H1 (cell line): ENCODE results near the gene MMP25. TPM values are rescaled to one million over a fixed set of nuclear protein-coding genes. Genes with fewer than 3 reads are reported as not detected.

Source experiments
- CTCF ChIA-PET: fragments of 300-600 bp; sonication (Branson Sonifier 250); formaldehyde crosslinking; loops from one replicate; lab custom pipeline; 2021; ENCODE audit not compliant: partially characterized antibody; lab: Charles Lee
- POLR2A ChIA-PET: fragments of 300-600 bp; sonication (Branson Sonifier 250); formaldehyde crosslinking; loops from one replicate; lab custom pipeline; 2021; ENCODE audit warnings: inconsistent platforms; ENCODE audit not compliant: partially characterized antibody; lab: Charles Lee
- DNase-seq, 2 experiments: peaks; one replicate each; pipeline versions ENCODE4 v3.0.0 to v3.0.0-alpha.2; 2010 to 2022; ENCODE audit warnings: low spot score in 2 of 2, low read depth in 1 of 2, mixed read lengths in 1 of 2
- FAIRE-seq: peaks from 2 replicates; lab custom pipeline; 2011; peaks lifted over from hg19 to GRCh38; lab: Jason Lieb, UNC
- H2AFZ ChIP-seq: 2 replicates; pipeline ENCODE4 v1.8.1; 2012; ENCODE audit warnings: low read length, inconsistent platforms
- H2AK5ac ChIP-seq: 2 replicates; pipeline ENCODE4 v1.6.1; 2013; ENCODE audit warnings: low read depth, low read length
- H2BK120ac ChIP-seq: replicated peaks from 2 replicates; pipeline ENCODE3; 2013; ENCODE audit warnings: low read depth, low read length, inconsistent platforms
- H2BK12ac ChIP-seq: 2 replicates; pipeline ENCODE4 v1.6.1; 2013; ENCODE audit warnings: low read depth, low read length
- H2BK15ac ChIP-seq: 2 replicates; pipeline ENCODE4 v1.6.1; 2013; ENCODE audit warnings: low read length
- H2BK20ac ChIP-seq: 2 replicates; pipeline ENCODE4 v1.6.1; 2013; ENCODE audit warnings: low read length
- H2BK5ac ChIP-seq: 2 replicates; pipeline ENCODE4 v1.6.1; 2013; ENCODE audit warnings: low read depth, low read length
- H3K14ac ChIP-seq: 2 replicates; pipeline ENCODE4 v1.6.1; 2013; ENCODE audit warnings: inconsistent platforms; ENCODE audit not compliant: insufficient read length
- H3K18ac ChIP-seq: 2 replicates; pipeline ENCODE4 v1.6.1; 2013; ENCODE audit warnings: low read length; ENCODE audit errors: extremely low read depth
- H3K23ac ChIP-seq: 2 replicates; pipeline ENCODE4 v1.6.1; 2013; ENCODE audit warnings: inconsistent platforms; ENCODE audit not compliant: insufficient read length
- H3K23me2 ChIP-seq: 2 replicates; pipeline ENCODE4 v1.6.1; 2013; ENCODE audit warnings: low read depth, low read length
- H3K27ac ChIP-seq: 2 replicates; pipeline ENCODE4 v1.6.1; 2011; ENCODE audit warnings: low read depth, low read length, inconsistent platforms
- H3K27me3 ChIP-seq, 4 experiments: replicated peaks in 1 of 4; 1 replicate in 1 of 4; 2 replicates in 3 of 4; pipeline versions ENCODE4 v1.6.1 to v1.8.1; 2011 to 2013; ENCODE audit warnings: low read length in 3 of 4, mild to moderate bottlenecking in 3 of 4, inconsistent platforms in 2 of 4, mixed read lengths in 2 of 4, moderate library complexity in 1 of 4; ENCODE audit not compliant: control insufficient read depth in 3 of 4, insufficient read depth in 3 of 4; ENCODE audit errors: extremely low read depth in 1 of 4
- H3K36me3 ChIP-seq, 4 experiments: 2 replicates each; pipeline versions ENCODE4 v1.6.1 to v1.8.1; 2011 to 2013; ENCODE audit warnings: mild to moderate bottlenecking in 4 of 4, low read length in 3 of 4, moderate library complexity in 2 of 4, control low read depth in 1 of 4, inconsistent platforms in 1 of 4; ENCODE audit not compliant: insufficient read depth in 4 of 4, control insufficient read depth in 2 of 4
- H3K4ac ChIP-seq: replicated peaks from 2 replicates; pipeline ENCODE3; 2013; ENCODE audit warnings: low read length, low read depth, mixed read lengths, inconsistent platforms; ENCODE audit not compliant: insufficient read length
- H3K4me1 ChIP-seq, 4 experiments: replicated peaks in 1 of 4; 1 replicate in 1 of 4; 2 replicates in 3 of 4; pipeline versions ENCODE4 v1.6.1 to v1.8.1; 2011 to 2013; ENCODE audit warnings: low read length in 3 of 4, inconsistent platforms in 2 of 4, mixed read lengths in 1 of 4; ENCODE audit not compliant: insufficient read depth in 4 of 4, control insufficient read depth in 3 of 4
- H3K4me2 ChIP-seq, 2 experiments: 2 replicates each; pipeline versions ENCODE4 v1.6.1 to v1.8.1; 2011 to 2013; ENCODE audit warnings: low read depth in 2 of 2, low read length in 2 of 2, control low read depth in 1 of 2, inconsistent platforms in 1 of 2, mild to moderate bottlenecking in 1 of 2; ENCODE audit not compliant: insufficient read depth in 1 of 2
- H3K4me3 ChIP-seq, 4 experiments: fragments of 200-600, 300-600 bp in 1 of 4; sonication (generic), shearing (Covaris generic), sonication (Bioruptor Twin) in 1 of 4; 2 replicates each; pipeline versions ENCODE4 v1.5.1 to v1.8.1; 2011 to 2016; ENCODE audit warnings: low read length in 4 of 4, low read depth in 3 of 4, control low read depth in 2 of 4, inconsistent platforms in 2 of 4, mild to moderate bottlenecking in 2 of 4, mixed read lengths in 1 of 4, moderate library complexity in 1 of 4; ENCODE audit not compliant: insufficient read depth in 2 of 4; ENCODE audit errors: extremely low read depth in 1 of 4
- H3K56ac ChIP-seq: replicated peaks from 2 replicates; pipeline ENCODE3; 2013; ENCODE audit warnings: low read depth, mild to moderate bottlenecking, mixed read lengths, low read length, inconsistent platforms; ENCODE audit not compliant: insufficient read length
- H3K79me1 ChIP-seq: 2 replicates; pipeline ENCODE4 v1.6.1; 2013; ENCODE audit warnings: low read depth, low read length, control low read depth
- H3K79me2 ChIP-seq, 2 experiments: 2 replicates each; pipeline versions ENCODE4 v1.6.1 to v1.8.1; 2012 to 2013; ENCODE audit warnings: low read length in 2 of 2, mild to moderate bottlenecking in 2 of 2, inconsistent platforms in 1 of 2; ENCODE audit not compliant: insufficient read depth in 2 of 2, control insufficient read depth in 1 of 2
- H3K9ac ChIP-seq, 4 experiments: replicated peaks in 1 of 4; 1 replicate in 1 of 4; 2 replicates in 3 of 4; pipeline versions ENCODE4 v1.6.1 to v1.8.1; 2011 to 2013; ENCODE audit warnings: low read depth in 3 of 4, low read length in 3 of 4, control low read depth in 2 of 4, mild to moderate bottlenecking in 2 of 4, moderate library complexity in 2 of 4, inconsistent platforms in 1 of 4; ENCODE audit errors: extremely low read depth in 1 of 4
- H3K9me3 ChIP-seq, 2 experiments: 2 replicates each; pipeline versions ENCODE4 v1.6.1 to v1.8.1; 2012 to 2013; ENCODE audit warnings: mild to moderate bottlenecking in 2 of 2, moderate library complexity in 2 of 2, control low read depth in 1 of 2, inconsistent platforms in 1 of 2, low read depth in 1 of 2, low read length in 1 of 2, mixed read lengths in 1 of 2; ENCODE audit not compliant: insufficient read depth in 2 of 2
- H4K20me1 ChIP-seq, 2 experiments: replicated peaks in 1 of 2; 2 replicates each; pipeline versions ENCODE3 to v1.8.1; 2011 to 2013; ENCODE audit warnings: inconsistent platforms in 2 of 2, low read length in 2 of 2, mild to moderate bottlenecking in 1 of 2; ENCODE audit not compliant: insufficient read depth in 2 of 2, control insufficient read depth in 1 of 2
- H4K5ac ChIP-seq: 2 replicates; pipeline ENCODE4 v1.6.1; 2013; ENCODE audit warnings: low read length, low read depth, mixed read lengths, inconsistent platforms; ENCODE audit not compliant: insufficient read length
- H4K8ac ChIP-seq: 2 replicates; pipeline ENCODE4 v1.8.0; 2013; ENCODE audit warnings: mild to moderate bottlenecking, moderate library complexity, low read length, inconsistent platforms; ENCODE audit not compliant: insufficient read depth; ENCODE audit errors: extremely low read depth
- H4K91ac ChIP-seq: replicated peaks from 2 replicates; pipeline ENCODE3; 2013; ENCODE audit warnings: low read length, mixed read lengths, inconsistent platforms; ENCODE audit not compliant: insufficient read length
- CTCF ChIP-seq, 3 experiments: IDR thresholded peaks; 1 replicate in 2 of 3; 2 replicates in 1 of 3; pipeline versions ENCODE4 v1.5.1 to v1.6.1; 2011; ENCODE audit warnings: low read length in 3 of 3, mild to moderate bottlenecking in 3 of 3, inconsistent platforms in 2 of 3, low read depth in 1 of 3, moderate library complexity in 1 of 3; ENCODE audit not compliant: insufficient read depth in 1 of 3; ENCODE audit errors: control extremely low read depth in 1 of 3
- POLR2A ChIP-seq, 2 experiments: IDR thresholded peaks; 1 replicate in 1 of 2; 2 replicates in 1 of 2; pipeline ENCODE4 v1.6.1; 2011; ENCODE audit warnings: low read depth in 2 of 2, low read length in 2 of 2, mild to moderate bottlenecking in 2 of 2; ENCODE audit errors: control extremely low read depth in 1 of 2
- SIRT6 ChIP-seq: IDR thresholded peaks from one replicate; pipeline ENCODE4 v1.7.1; 2012; ENCODE audit warnings: low read length, inconsistent platforms
- TEAD4 ChIP-seq: IDR thresholded peaks from 2 replicates; pipeline ENCODE4 v1.6.1; 2012; ENCODE audit warnings: low read depth, low read length, inconsistent platforms, mixed read lengths
- WGBS, 2 experiments: shearing (Covaris generic) in 1 of 2; methylation state at CpG; one replicate each; pipeline versions ENCODE4 v1.1.6 to v1.1.7; 2013 to 2015; ENCODE audit warnings: low lambda C conversion rate in 2 of 2, mixed read lengths in 2 of 2, inconsistent platforms in 1 of 2, low coverage in 1 of 2, missing lambda C conversion rate in 1 of 2; ENCODE audit not compliant: insufficient replicate concordance in 2 of 2, insufficient coverage in 1 of 2, insufficient read length in 1 of 2; ENCODE audit errors: extremely low coverage in 1 of 2, missing lambda C conversion rate in 1 of 2; 5-methylcytosine and 5-hydroxymethylcytosine counted together
- polyA plus RNA-seq, 7 experiments: library from polyadenylated mRNA; depleted of rRNA in 3 of 7; stranded (reverse) in 5 of 7; unstranded in 2 of 7; fragments of >200 nt in 5 of 7; fragments of 200-250 nt in 2 of 7; gene quantifications; 1 replicate in 5 of 7; 2 replicates in 1 of 7; 4 replicates in 1 of 7; pipeline versions ENCODE4 v1.2.1 to v1.2.3, GENCODE V29; 2011 to 2013; ENCODE audit warnings: missing spikeins in 2 of 7, mixed read lengths in 2 of 7
- total RNA-seq: library from RNA; stranded (reverse); fragmentation: NEBNext Ultra II Directional; extraction: Animal tissue kit (Norgen Biotek cat#: 25700); gene quantifications from 2 replicates; pipeline ENCODE4 v1.2.1, GENCODE V29; 2021

Gene MMP25
- total and polyA plus RNA-seq, 2 of the 8 experiments (the other 6 are each of a cell fraction or from before 2014, with no cell fraction given) = 7.7 to 26.7 TPM

- Histone ChIP-seq H3K4me2 (no peak overlapping the region), H4K5ac (no peak overlapping the region), H3K23ac (no peak overlapping the region), H3K36me3 (no peaks in the 10 kb centered on the region), H3K4me1 (peaks cover 4 to 11% (median 5%) of the 10 kb centered on the region in 4 experiments; a peak in 5 of 7 replicates), H2BK5ac (no peak overlapping the region), H3K79me2 (no peaks in the 10 kb centered on the region), H3K14ac (no peak overlapping the region), H3K9ac (no peak overlapping the region), H2AK5ac (no peak overlapping the region), H4K91ac (no peak overlapping the region), H3K56ac (no peak overlapping the region), H2BK20ac (no peak overlapping the region), H4K20me1 (peaks cover 2% of the 10 kb centered on the region in 2 experiments), H3K79me1 (no peaks in the 10 kb centered on the region), H3K9me3 (no peaks in the 10 kb centered on the region), H2BK120ac (no peak overlapping the region), H2AFZ (no peak overlapping the region), H3K18ac (no peak overlapping the region), H2BK12ac (no peak overlapping the region), H3K27me3 (no peaks in the 10 kb centered on the region; a peak in 1 of 7 replicates), H3K4ac (no peak overlapping the region), H4K8ac (no peak overlapping the region), H3K27ac (no peak overlapping the region), H3K23me2 (peaks cover 6% of the 10 kb centered on the region; the same call in 1 of the 2 replicates), H3K4me3 (no peak overlapping the region), H2BK15ac (no peak overlapping the region)
- no peak for FAIRE-seq
- ChIA-PET POLR2A (interaction anchor here (1.0 to 12.7 kb wide), 6 partner anchors 12 to 43 kb away, joined by 3 to 140 read pairs (median 8); partner anchors contain the start of genes CLDN6, TNFRSF12A and ZSCAN10), CTCF (interaction anchor here (0.6 to 8.3 kb wide), 6 partner anchors 11 to 801 kb away, joined by 3 to 76 read pairs (median 4); partner anchors contain the start of gene ZSCAN10)
- no peak for DNase-seq
- TF ChIP-seq SIRT6 = no peak
- no peak for TF ChIP-seq POLR2A (IDR thresholded peaks at IDR 0.05; ENCODE audit: control extremely low read depth in 1 of 2, low read depth in 2 of 2, low read length in 2 of 2)
- no peak for TF ChIP-seq TEAD4
- TF ChIP-seq CTCF (IDR thresholded peaks at IDR 0.05; ENCODE audit: control extremely low read depth in 1 of 3, insufficient read depth in 1 of 3, low read depth in 1 of 3, low read length in 3 of 3) = no peak
- WGBS, 2 experiments = 88% methylated on average over 6 of the region's 6 CpGs; no CpG with 5 or more reads in 1 of the 2 experiments
Measured at GRCh38 chr16:3062553-3062952, 16.2 kb downstream of the MMP25 start.
